Measurements from ENCODE around the gene SEMA4C.

The SEMA4C gene

GRCh38 chr2:96819876-96820511 lies 49.9 kb downstream of the SEMA4C start:
- Histone ChIP-seq H3K27ac (ENCODE audit: low read depth in 2 of 2, low read length in 2 of 2) (peak overlapping the region; percentile 31 to 32), H3K4me1 (ENCODE audit: control insufficient read depth in 2 of 2, insufficient read depth in 2 of 2, low read length in 2 of 2) (peaks cover 42 to 48% of the 10 kb centered on the region in 2 donors), H3K9me3 (ENCODE audit: control insufficient read depth in 2 of 2, low read length in 2 of 2) (no peaks in the 10 kb centered on the region), H3K36me3 (ENCODE audit: control insufficient read depth in 2 of 2, insufficient read depth in 2 of 2, low read length in 2 of 2) (peaks cover 11 to 28% of the 10 kb centered on the region in 2 donors), H3K27me3 (ENCODE audit: control insufficient read depth in 2 of 2, insufficient read depth in 2 of 2, low read length in 2 of 2) (no peaks in the 10 kb centered on the region), H3K4me3 (ENCODE audit: low read length in 2 of 2) (peak overlapping the region in 1 of 2 donors; percentile 56), H3K9ac (ENCODE audit: low read depth in 1 of 2, low read length in 2 of 2) (no peak overlapping the region)

- H3K4me1 ChIP-seq (ENCODE audit: control insufficient read depth in 2 of 2, insufficient read depth in 2 of 2, low read length in 2 of 2) = peaks cover 42 to 50% of the 10 kb centered on the region in 2 donors
- no peaks in the 10 kb centered on the region for H3K27me3 ChIP-seq (ENCODE audit: control insufficient read depth in 2 of 2, insufficient read depth in 2 of 2, low read length in 2 of 2)
- peaks cover 5 to 21% of the 10 kb centered on the region in 2 donors for H3K36me3 ChIP-seq (ENCODE audit: control insufficient read depth in 2 of 2, insufficient read depth in 2 of 2, low read length in 2 of 2)
- peak overlapping the region in 1 of 2 donors; percentile 14 for H3K9ac ChIP-seq (ENCODE audit: low read depth in 1 of 2, low read length in 2 of 2)
- H3K4me3 ChIP-seq (ENCODE audit: low read length in 2 of 2) = peak overlapping the region; percentile 20 to 56
- peak overlapping the region; percentile 32 to 42 for H3K27ac ChIP-seq (ENCODE audit: low read depth in 2 of 2, low read length in 2 of 2)
- H3K9me3 ChIP-seq (ENCODE audit: control insufficient read depth in 2 of 2, low read length in 2 of 2) = no peaks in the 10 kb centered on the region
These were observed 50.6 kb downstream of the SEMA4C start for GRCh38 chr2:96819128-96819875.

GRCh38 chr2:96817882-96818281 lies 52.0 kb downstream of the SEMA4C start:
- Histone ChIP-seq H3K27me3 (ENCODE audit: control insufficient read depth in 2 of 2, insufficient read depth in 2 of 2, low read length in 2 of 2) (no peaks in the 10 kb centered on the region), H3K4me1 (ENCODE audit: control insufficient read depth in 2 of 2, insufficient read depth in 2 of 2, low read length in 2 of 2) (peaks cover 41 to 53% of the 10 kb centered on the region in 2 donors), H3K27ac (ENCODE audit: low read depth in 2 of 2, low read length in 2 of 2) (no peak overlapping the region), H3K36me3 (ENCODE audit: control insufficient read depth in 2 of 2, insufficient read depth in 2 of 2, low read length in 2 of 2) (peaks cover 3 to 13% of the 10 kb centered on the region in 2 donors), H3K9me3 (ENCODE audit: control insufficient read depth in 2 of 2, low read length in 2 of 2) (no peaks in the 10 kb centered on the region), H3K4me3 (ENCODE audit: low read length in 2 of 2) (peak overlapping the region; percentile 79 to 87), H3K9ac (ENCODE audit: low read depth in 1 of 2, low read length in 2 of 2) (peak overlapping the region in 1 of 2 donors; percentile 57)

- Histone ChIP-seq H3K9me3 (ENCODE audit: control insufficient read depth in 2 of 2, low read length in 2 of 2) (no peaks in the 10 kb centered on the region), H3K4me1 (ENCODE audit: control insufficient read depth in 2 of 2, insufficient read depth in 2 of 2, low read length in 2 of 2) (peaks cover 41 to 53% of the 10 kb centered on the region in 2 donors), H3K27ac (ENCODE audit: low read depth in 2 of 2, low read length in 2 of 2) (no peak overlapping the region)
These were observed 52.8 kb downstream of the SEMA4C start for GRCh38 chr2:96816836-96817702.

GRCh38 chr2:96816127-96816835 lies 53.6 kb downstream of the SEMA4C start, which contains the start of gene CNNM3:
TSS of gene CNNM3 (plus strand) at chr2:96816268. CDS start at chr2:96816278, 10 bp downstream.
- H3K4me1 ChIP-seq (ENCODE audit: control insufficient read depth in 2 of 2, insufficient read depth in 2 of 2, low read length in 2 of 2) = peaks cover 41 to 53% of the 10 kb centered on the region in 2 donors
- peaks cover 12 to 19% of the 10 kb centered on the region in 2 donors for H3K36me3 ChIP-seq (ENCODE audit: control insufficient read depth in 2 of 2, insufficient read depth in 2 of 2, low read length in 2 of 2)
- H3K9ac ChIP-seq (ENCODE audit: low read depth in 1 of 2, low read length in 2 of 2) = peak within 1 kb of the TSS; percentile 65 to 90
- H3K27ac ChIP-seq (ENCODE audit: low read depth in 2 of 2, low read length in 2 of 2) = peak within 1 kb of the TSS; percentile 95 to 96
- H3K27me3 ChIP-seq (ENCODE audit: control insufficient read depth in 2 of 2, insufficient read depth in 2 of 2, low read length in 2 of 2) = no peaks in the 10 kb centered on the region
- H3K4me3 ChIP-seq (ENCODE audit: low read length in 2 of 2) = peak within 1 kb of the TSS; percentile 79 to 87
- H3K9me3 ChIP-seq (ENCODE audit: control insufficient read depth in 2 of 2, low read length in 2 of 2) = no peaks in the 10 kb centered on the region

More at GRCh38 chr2:96816836-96817702, 52.8 kb downstream of the SEMA4C start:
- H3K27me3 ChIP-seq (ENCODE audit: control insufficient read depth in 2 of 2, insufficient read depth in 2 of 2, low read length in 2 of 2) = no peaks in the 10 kb centered on the region
- peak overlapping the region; percentile 57 to 63 for H3K9ac ChIP-seq (ENCODE audit: low read depth in 1 of 2, low read length in 2 of 2)
- H3K4me3 ChIP-seq (ENCODE audit: low read length in 2 of 2) = peak overlapping the region; percentile 79 to 87
- H3K36me3 ChIP-seq (ENCODE audit: control insufficient read depth in 2 of 2, insufficient read depth in 2 of 2, low read length in 2 of 2) = peaks cover 7 to 16% of the 10 kb centered on the region in 2 donors

GRCh38 chr2:96815326-96816126 lies 54.4 kb downstream of the SEMA4C start:
- Histone ChIP-seq H3K4me3 (ENCODE audit: low read length in 2 of 2) (peak overlapping the region; percentile 79), H3K27me3 (ENCODE audit: control insufficient read depth in 2 of 2, insufficient read depth in 2 of 2, low read length in 2 of 2) (no peaks in the 10 kb centered on the region), H3K27ac (ENCODE audit: low read depth in 2 of 2, low read length in 2 of 2) (peak overlapping the region; percentile 95 to 96), H3K4me1 (ENCODE audit: control insufficient read depth in 2 of 2, insufficient read depth in 2 of 2, low read length in 2 of 2) (peaks cover 39 to 47% of the 10 kb centered on the region in 2 donors), H3K9me3 (ENCODE audit: control insufficient read depth in 2 of 2, low read length in 2 of 2) (no peaks in the 10 kb centered on the region), H3K36me3 (ENCODE audit: control insufficient read depth in 2 of 2, insufficient read depth in 2 of 2, low read length in 2 of 2) (peaks cover 19 to 26% of the 10 kb centered on the region in 2 donors), H3K9ac (ENCODE audit: low read depth in 1 of 2, low read length in 2 of 2) (peak overlapping the region; percentile 65 to 75)

GRCh38 chr2:96813656-96814055 lies 56.2 kb downstream of the SEMA4C start:
- no peaks in the 10 kb centered on the region for H3K27me3 ChIP-seq (ENCODE audit: control insufficient read depth in 2 of 2, insufficient read depth in 2 of 2, low read length in 2 of 2)
- no peak overlapping the region for H3K9ac ChIP-seq (ENCODE audit: low read depth in 1 of 2, low read length in 2 of 2)
- peaks cover 20 to 29% of the 10 kb centered on the region in 2 donors for H3K4me1 ChIP-seq (ENCODE audit: control insufficient read depth in 2 of 2, insufficient read depth in 2 of 2, low read length in 2 of 2)
- no peaks in the 10 kb centered on the region for H3K9me3 ChIP-seq (ENCODE audit: control insufficient read depth in 2 of 2, low read length in 2 of 2)
- peak overlapping the region in 1 of 2 donors; percentile 6 for H3K27ac ChIP-seq (ENCODE audit: low read depth in 2 of 2, low read length in 2 of 2)
- H3K36me3 ChIP-seq (ENCODE audit: control insufficient read depth in 2 of 2, insufficient read depth in 2 of 2, low read length in 2 of 2) = peaks cover 27 to 37% of the 10 kb centered on the region in 2 donors
- H3K4me3 ChIP-seq (ENCODE audit: low read length in 2 of 2) = no peak overlapping the region

- Histone ChIP-seq H3K27ac (ENCODE audit: low read depth in 2 of 2, low read length in 2 of 2) (no peak overlapping the region), H3K36me3 (ENCODE audit: control insufficient read depth in 2 of 2, insufficient read depth in 2 of 2, low read length in 2 of 2) (peaks cover 35 to 41% of the 10 kb centered on the region in 2 donors), H3K4me3 (ENCODE audit: low read length in 2 of 2) (no peak overlapping the region), H3K27me3 (ENCODE audit: control insufficient read depth in 2 of 2, insufficient read depth in 2 of 2, low read length in 2 of 2) (no peaks in the 10 kb centered on the region), H3K9ac (ENCODE audit: low read depth in 1 of 2, low read length in 2 of 2) (no peak overlapping the region), H3K9me3 (ENCODE audit: control insufficient read depth in 2 of 2, low read length in 2 of 2) (no peaks in the 10 kb centered on the region), H3K4me1 (ENCODE audit: control insufficient read depth in 2 of 2, insufficient read depth in 2 of 2, low read length in 2 of 2) (peaks cover 9 to 12% of the 10 kb centered on the region in 2 donors)
These were observed 58.0 kb downstream of the SEMA4C start for GRCh38 chr2:96811917-96812316.

- Histone ChIP-seq H3K9me3 (ENCODE audit: control insufficient read depth in 2 of 2, low read length in 2 of 2) (no peaks in the 10 kb centered on the region), H3K27me3 (ENCODE audit: control insufficient read depth in 2 of 2, insufficient read depth in 2 of 2, low read length in 2 of 2) (no peaks in the 10 kb centered on the region), H3K27ac (ENCODE audit: low read depth in 2 of 2, low read length in 2 of 2) (no peak overlapping the region), H3K4me3 (ENCODE audit: low read length in 2 of 2) (no peak overlapping the region), H3K9ac (ENCODE audit: low read depth in 1 of 2, low read length in 2 of 2) (no peak overlapping the region), H3K4me1 (ENCODE audit: control insufficient read depth in 2 of 2, insufficient read depth in 2 of 2, low read length in 2 of 2) (peaks cover 9 to 15% of the 10 kb centered on the region in 2 donors), H3K36me3 (ENCODE audit: control insufficient read depth in 2 of 2, insufficient read depth in 2 of 2, low read length in 2 of 2) (peaks cover 41% of the 10 kb centered on the region in 2 donors)
These were observed 59.1 kb downstream of the SEMA4C start for GRCh38 chr2:96810783-96811192.
